GM18909 (cell line): ENCODE results near the gene ADAMTS6.
"Not testable (repeated sequence)": the region's sequence is repeated elsewhere in the genome, so short reads cannot be mapped to it uniquely, and the experiment has no call there.

ENCODE experiments used
- ATAC-seq: cut with Tn5 transposase; IDR thresholded peaks from one replicate; pipeline ENCODE4 v1.9.1; 2021; ENCODE audit warnings: mild to moderate bottlenecking; ENCODE audit not compliant: unreplicated experiment, poor library complexity

Gene ADAMTS6

DNA sequence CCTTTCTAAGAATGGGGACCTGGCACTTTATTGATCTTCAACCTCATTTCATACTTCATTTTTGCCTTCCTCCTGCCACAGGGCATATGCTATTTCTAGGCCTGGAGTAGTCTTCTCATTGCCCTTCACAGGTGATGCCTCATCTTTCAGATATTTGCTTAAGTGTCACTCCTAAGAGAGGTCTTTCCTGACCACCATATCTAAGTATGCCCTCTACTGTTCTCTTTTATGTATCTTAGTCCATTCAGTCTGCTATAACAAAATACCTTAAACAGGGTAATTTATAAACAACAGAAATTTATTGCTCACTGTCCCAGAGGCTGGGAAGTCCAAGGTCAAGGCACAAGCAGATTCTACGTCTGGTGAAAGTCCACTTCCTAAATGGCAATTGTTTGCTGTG is 99.1 kb downstream of the ADAMTS6 start:
- no peak for ATAC-seq

DNA sequence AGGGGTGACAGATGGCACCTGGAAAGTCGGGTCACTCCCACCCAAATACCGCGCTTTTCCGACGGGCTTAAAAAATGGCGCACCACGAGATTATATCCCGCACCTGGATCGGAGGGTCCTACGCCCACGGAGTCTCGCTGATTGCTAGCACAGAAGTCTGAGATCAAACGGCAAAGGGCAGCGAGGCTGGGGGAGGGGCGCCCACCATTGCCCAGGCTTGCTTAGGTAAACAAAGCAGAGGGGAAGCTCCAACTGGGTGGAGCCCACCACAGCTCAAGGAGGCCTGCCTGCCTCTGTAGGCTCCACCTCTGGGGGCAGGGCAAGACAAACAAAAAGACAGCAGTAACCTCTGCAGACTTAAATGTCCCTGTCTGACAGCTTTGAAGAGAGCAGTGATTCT is 111.2 kb downstream of the ADAMTS6 start:
- ATAC-seq, result not testable (repeated sequence)

DNA sequence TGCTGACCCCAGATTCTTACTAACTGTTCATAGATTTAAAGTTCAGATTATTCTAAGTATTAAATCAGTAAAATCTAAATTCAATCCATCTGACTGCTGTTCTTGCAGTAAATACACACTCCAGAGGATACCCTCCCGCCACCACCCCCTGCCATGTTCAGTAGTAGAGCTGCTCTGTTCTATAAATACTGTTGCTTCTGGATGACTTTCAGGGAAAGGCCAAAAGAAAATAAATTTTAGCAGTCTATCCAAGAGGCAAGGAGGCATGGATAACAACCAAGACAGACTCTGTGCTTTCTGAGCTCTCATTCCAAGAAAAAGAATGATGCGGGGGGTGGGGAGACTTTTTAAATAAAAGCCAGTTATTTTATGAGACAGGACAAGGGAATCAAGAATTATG is 115.1 kb downstream of the ADAMTS6 start:
- ATAC-seq, result no peak

DNA sequence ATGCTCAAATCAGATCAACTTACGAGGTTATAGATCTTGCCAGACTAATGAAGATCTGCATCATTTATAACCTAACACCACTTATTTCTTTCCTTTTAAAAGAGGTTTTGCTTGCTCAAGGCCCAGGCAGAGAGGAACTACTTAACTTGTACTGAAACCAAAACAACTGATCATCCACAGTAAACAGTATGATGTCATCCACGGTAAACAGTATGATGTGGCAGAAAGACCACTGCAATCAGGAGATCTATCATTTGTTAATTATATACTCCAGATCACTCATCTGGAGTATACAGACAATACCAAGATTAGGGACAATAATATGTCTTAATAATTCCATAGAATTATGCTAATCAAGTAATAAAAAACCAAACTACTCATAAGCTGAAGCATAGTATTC is 116.8 kb downstream of the ADAMTS6 start:
- no peak for ATAC-seq

DNA sequence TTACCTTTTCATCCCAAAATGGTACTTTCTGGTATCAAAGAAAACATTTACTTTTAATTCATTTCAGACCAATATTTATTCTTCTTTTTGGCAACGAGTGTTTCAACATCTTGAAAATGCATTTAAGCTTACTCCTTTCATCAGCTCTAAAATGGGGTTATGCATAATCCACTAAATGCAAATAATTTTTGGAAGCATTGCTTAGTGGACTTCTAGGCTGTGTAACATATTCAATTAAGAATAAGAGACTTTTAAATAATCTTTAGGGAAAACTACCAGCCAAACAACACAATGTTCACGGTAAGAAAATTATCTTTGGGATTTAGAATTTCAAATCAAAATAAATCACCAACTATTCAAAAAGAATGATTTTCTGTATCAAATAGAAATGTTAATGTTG is 118.2 kb downstream of the ADAMTS6 start:
- ATAC-seq, result no peak

DNA sequence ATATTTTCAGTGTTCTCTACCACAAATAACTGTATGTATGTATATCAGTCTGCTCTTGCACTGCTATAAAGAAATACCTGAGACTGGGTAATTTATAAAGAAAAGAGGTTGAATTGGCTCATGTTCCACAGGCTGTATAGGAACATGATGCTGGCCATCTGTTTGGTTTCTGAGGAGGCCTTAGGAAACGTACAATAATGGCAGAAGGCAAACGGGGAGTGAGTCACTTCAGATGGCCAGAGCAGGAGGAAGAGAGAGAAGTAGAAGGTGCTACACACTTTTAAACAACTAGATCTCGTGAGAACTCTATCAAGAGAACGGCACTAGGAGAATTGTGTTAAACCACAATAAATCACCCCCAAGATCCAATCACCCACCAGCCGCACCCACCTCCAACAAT is 121.7 kb downstream of the ADAMTS6 start:
- ATAC-seq, result no peak

DNA sequence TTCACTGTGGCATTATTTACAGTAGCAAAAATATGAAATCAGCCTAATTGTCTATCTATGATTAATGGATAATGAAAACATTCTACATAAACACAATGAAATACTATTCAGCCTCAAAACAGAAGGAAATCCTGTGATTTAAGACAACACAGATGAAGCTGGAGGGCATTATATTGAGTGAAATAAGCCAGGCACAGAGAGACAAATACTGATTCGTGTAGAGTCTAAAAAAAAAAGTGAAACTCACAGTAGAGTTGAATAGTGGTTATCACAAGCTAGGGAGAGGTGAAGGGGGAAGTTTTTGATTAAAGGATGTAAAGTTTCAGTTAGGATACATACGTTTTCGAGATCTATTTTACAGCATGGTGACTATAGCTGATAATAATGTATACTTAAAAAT is 122.2 kb downstream of the ADAMTS6 start:
- no peak for ATAC-seq

DNA sequence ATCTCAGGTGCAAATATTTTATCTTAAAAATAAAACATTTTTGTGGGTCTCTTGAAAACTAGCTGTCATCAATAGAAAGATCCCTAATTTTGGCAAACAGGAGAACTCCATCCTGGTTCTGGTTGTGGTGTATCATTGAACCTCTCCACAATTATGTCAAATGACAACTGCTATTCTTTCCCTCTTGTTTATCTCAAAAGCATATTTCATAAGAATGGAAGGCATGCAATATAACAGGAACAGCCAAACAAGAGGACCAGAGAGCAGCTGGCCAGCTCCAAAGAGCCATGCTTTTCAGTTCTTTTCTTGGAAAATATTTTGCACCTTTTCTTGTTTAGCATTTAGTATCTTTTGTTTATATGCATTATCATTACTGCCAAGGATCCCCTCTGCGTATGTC is 125.4 kb downstream of the ADAMTS6 start:
- ATAC-seq, result no peak

DNA sequence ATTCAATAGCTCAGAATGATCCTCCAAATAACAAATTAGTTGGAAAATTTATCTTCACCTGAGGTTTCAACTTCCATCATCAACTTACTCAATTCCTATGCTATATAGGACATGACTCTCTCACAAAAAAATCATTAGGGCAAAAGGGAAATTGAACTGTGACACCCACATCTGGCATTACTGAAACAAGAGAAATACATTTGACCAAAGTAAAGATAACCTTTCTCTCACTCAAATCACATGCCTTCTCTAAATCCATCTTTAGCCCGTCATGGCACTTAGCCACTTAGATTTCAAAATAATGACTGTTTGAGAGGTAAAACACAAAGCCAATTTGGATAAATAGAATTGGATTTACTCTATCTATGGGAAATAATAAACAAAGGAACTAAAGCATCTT is 126.4 kb downstream of the ADAMTS6 start:
- no peak for ATAC-seq

DNA sequence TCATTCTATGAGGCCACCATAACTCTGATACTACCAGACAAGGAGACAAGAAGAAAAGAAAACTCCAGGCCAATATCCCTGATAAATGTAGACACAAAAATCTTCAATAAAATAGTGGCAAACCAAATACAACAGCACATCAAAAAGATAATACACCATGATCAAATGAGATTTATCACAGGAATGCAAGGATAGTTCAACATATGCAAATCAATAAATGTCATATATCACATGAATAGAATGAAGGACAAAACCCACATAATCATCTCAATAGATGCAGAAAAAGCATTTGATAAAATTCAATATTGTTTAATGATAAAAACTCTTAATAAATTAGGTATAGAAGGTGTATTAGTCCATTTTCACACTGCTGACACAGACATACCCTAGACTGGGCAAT is 139.9 kb downstream of the ADAMTS6 start:
- no peak for ATAC-seq

DNA sequence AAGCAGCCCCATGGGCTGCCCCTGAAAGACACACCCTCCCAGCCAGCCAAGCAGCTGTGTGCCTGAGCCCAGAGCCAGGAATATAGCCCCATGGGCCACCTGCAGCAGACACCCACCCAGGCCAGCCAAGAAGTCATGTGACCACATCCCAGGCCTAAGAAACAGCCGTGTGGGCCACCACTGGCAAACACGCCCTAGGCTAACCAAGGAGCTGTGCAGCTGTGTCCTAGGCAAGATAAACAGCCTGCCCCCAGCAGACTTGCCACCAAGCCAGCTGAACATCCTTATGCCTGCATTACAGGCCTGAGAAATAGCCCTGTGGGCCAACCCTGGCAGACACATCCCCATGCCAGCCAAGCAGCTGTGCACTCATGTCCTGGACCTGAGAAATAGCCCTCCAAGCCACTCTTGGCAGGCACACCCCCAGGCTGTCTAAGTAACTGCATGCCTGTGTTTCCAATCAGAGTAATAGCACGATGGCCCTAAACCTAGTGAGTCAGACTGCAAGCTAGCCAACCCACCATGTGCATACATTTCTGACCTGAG is 143.0 kb downstream of the ADAMTS6 start:
- no peak for ATAC-seq

DNA sequence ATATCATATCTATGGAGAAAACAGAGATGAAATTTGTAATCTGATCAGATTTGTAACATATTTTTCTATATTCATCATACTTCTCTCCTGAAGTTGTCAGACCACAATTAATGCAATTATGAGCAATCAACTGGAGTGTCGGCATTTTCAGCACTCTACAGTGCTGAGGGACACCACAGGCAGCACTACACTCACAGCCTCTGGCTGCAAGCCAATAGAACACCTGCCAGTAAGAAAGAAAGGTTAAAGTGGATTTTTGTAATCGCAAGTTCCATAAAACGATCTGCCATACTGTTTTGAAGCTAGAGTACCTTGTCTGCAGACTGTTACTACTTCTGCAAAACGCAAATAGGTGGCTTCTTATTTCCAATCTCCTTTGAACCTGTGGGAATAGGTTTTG is 147.6 kb downstream of the ADAMTS6 start:
- no peak for ATAC-seq

DNA sequence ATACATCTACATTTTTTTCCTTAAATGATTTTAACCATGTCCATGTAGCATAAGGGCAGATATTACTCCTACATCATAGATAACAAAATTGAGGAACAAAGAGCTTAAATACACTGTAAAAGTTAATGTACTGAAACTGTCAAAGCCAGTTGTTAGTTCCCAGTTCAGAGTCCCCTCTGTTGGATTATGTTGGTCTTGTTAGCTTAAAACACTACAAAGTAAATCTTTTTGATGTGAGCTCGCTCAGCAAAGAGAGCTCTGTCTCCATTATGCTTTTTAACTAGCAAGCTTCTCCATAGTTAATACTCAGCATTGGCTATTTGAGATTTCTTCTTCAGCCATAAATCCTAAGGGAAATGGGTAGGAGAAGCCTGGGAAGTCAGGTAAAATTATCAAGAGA is 149.1 kb downstream of the ADAMTS6 start:
- no peak for ATAC-seq

DNA sequence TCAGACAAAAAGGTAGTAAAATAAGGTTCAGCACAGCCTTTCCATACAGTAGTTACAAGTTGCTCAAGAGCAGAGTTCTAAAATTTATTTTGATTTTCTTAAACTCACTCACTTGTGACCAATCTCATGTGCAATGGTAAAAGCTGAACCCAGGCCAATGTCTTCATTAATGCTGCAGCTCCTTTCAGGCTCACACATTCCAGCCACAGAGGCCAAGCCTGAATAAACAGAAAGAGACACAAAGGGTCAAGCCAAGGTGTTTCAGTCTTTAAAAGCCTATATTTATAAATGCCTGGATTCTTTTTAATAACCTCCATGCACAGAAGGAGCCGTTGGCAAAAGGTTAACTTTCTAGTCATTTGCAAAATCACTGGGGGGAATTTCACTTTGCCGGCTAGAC is 152.5 kb downstream of the ADAMTS6 start:
- ATAC-seq, result no peak

DNA sequence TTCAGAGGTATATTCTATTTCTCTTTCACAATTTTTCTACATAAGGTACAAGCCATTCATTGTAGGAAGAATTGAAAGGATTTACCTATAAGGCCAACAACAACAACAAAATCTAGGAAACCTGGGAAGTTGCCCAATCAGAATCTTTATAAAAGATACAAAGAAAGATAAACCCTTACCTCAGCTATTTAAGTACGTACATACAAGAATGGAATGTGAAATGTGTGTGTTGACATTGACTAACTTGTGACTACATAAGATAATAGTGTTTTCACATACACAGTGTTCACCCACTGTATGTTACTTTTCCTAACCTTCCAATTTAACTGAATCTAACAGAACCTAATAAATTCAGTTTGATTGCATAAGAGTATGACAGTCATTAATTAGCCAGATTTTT is 154.1 kb downstream of the ADAMTS6 start:
- no peak for ATAC-seq

DNA sequence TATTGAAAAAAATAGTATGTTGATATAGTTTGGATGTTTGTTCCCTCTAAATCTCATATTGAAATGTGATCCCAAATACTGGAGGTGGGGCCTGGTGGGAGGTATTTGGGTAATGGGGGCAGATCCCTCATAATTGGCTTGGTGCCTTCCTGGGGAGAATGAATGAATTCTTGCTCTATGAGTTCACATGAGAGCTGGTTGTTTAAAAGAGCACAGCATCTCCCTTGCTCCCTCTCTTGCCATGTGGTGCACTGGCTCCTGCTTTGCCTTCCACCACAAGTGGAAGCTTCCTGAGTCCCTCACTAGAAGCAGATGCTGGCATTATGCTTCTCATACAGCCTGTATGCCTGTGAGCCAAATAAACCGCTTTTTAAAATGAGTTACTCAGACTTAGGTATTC is 154.8 kb downstream of the ADAMTS6 start:
- no peak for ATAC-seq

DNA sequence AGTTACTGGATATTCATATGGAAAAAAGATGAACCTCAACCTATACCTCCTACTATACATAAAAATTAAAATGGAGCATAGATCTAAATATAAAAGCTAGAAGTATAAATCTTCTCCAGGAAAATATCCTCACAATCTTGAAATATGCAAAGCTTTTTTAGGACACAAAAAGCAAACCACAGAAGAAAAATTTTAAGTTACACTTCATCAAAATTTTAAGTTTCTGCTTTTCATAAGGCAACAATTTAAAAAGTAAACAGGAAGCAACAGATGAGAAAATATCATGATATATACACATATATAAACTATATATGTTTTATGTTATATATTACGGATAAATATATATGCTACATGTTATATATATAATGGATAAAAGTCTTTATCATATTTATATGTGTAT is 157.5 kb downstream of the ADAMTS6 start:
- no peak for ATAC-seq

DNA sequence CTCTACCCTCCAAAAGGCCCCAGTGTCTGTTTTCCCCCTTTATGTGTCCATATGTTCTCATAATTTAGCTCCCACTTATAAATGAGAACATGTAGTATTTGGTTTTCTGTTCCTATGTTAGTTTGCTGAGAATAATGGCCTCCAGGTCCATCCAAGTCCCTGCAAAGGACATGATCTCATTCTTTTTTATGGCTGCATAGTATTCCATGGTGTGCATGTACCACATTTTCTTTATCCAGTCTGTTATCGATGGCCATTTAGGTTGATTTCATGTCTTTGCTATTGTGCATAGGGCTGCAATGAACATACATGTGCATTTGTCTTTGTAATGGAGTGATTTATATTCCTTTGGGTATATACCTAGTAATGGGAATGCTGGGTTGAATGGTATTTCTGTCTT is 161.0 kb downstream of the ADAMTS6 start:
- not testable (repeated sequence) for ATAC-seq

DNA sequence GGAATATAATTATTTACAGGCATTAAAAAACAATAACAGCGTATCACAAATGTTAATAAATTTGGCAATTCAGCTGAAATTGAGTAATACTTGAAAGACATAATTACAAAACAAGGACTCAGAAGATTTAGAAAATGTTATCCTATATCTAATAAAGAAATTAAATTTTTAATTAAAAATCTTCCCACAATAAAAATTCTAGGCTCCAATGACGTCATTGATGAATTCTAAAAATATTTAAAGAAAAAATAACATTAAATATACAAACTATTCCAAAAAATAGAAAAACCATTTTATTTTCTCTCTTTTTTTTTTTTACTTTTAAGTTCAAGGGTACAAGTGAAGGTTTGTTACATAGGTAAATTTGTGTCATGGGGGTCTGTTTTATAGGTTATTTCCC is 161.5 kb downstream of the ADAMTS6 start:
- ATAC-seq, result no peak

DNA sequence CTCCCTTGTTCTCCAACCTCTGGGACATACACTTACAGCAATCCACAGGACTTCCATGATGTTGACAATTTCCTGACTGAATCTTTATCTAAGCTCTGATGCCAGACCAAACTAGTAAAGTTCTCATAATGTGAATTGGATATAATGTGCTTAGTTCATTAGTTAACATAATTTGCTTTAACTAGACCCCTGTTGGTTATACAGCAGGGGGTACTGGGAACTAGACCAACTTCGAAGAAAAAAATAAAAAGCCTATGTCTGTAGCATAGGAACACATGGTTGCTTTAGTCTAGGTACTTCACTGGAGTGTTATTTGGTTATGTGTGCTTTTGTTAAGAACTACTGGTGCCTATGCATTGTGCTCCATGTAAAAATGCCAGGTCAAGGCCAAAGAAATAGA is 173.8 kb downstream of the ADAMTS6 start:
- no peak for ATAC-seq

DNA sequence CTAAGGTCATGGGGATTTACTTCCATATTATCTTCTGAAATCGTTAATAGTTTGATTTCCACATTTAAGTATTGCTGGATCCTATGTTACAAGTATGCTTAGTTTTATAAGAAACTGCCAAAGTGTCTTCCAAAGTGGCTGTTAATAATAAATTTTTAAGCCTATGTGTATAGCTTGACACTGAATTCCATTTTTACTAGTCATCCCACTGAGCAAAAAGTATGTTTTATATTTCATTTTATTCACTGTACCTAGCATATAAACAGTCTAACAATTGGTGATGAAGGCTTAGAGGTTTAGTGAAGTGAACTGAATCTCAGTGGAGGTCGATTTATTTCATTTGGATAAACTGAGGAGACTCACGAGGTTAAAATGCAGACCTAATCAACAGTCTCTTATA is 174.6 kb downstream of the ADAMTS6 start:
- no peak for ATAC-seq

DNA sequence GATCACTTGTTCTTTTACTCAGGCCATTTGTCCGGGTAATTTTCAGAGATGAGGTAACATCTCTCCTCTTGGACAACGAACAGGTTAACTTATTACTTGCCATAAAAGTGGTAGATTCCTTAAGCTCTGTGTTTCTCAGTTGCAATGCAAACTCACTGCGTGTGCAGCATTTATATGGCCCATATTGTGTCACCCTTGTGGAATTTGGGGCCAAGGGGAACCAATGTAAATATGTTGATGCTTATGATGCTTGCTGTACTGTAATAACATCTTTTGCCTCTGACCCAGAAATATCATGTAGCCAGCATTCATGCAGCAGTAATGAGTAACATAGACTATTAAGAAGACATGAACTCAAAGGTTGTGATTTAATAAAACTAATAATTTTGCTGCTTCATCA is 175.8 kb downstream of the ADAMTS6 start:
- no peak for ATAC-seq

DNA sequence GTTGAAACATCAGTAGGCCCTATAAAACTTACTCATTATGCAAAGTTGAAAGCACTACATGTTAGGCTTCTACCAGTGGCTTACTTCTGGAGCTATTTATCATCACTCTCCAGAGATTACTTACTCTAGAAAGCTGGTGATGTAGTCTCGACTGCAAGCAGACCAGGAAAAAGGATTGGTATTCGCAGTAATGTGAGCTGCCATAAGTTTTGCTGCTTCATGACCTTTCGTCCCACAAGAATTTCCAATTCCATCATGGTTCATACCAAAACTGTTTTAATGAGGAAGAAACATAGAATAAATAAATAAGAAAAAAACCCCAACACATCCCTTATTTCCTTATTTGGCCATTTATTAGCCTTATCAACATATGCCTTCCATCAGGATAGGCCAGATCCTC is 181.9 kb downstream of the ADAMTS6 start:
- no peak for ATAC-seq
